ENCODE data around the gene CPSF4L. TPM values are rescaled to one million over a fixed set of nuclear protein-coding genes. Genes with fewer than 3 reads are reported as not detected.
A peak's percentile ranks its signal among the peaks of the same experiment; 100 is the strongest.

The CPSF4L gene
- polyA plus RNA-seq, 1 experiment, result not detected

DNA sequence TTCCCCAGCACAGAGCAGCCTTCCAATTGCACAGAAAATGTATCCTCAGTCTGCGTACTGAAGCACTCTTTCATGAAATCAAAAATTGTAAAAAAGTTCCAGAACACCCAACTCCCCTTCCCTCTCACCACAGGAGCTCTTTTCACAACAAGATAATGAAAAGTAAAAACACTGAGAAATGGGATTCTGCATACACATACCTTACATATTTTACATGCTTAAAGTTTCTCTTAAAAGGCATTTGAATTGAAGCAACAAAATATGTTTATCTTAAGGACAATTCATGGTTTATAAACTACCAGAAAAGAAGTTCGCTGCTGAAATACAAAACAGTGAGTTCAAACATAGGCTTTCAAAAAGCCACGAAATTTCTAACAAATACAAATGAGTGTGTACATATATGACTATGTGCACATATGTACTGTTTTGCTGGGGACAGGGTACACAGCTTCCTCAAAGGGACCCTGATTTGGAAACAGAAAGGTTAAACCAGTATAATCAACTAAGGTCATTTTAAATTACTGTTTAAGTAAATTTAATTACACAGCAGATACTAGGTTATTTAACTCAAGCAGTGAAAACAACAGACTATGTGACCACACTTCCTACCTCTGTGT lies 35.0 kb downstream of the CPSF4L start:
- POLR2A ChIA-PET, result no interaction called here
- Histone ChIP-seq H3K4me3 (ENCODE audit: low read depth, low read length) (peak overlapping the region; percentile 39), H3K27ac (ENCODE audit: low read depth, low read length) (peak overlapping the region; percentile 65), H3K27me3 (ENCODE audit: control insufficient read depth, insufficient read depth, low read length) (no peaks in the 10 kb centered on the region), H3K9me3 (ENCODE audit: control insufficient read depth, insufficient read depth, low read length) (no peaks in the 10 kb centered on the region)
- CTCF ChIA-PET, result interaction anchor here (1.0 to 5.4 kb wide), 8 partner anchors 29 to 670 kb away, joined by 3 to 36 read pairs (median 5); partner anchors contain the start of gene COG1
- no peak for DNase-seq (ENCODE audit: low read depth, low spot score)
- TF ChIP-seq CTCF (IDR thresholded peaks at IDR 0.05; ENCODE audit: low read depth, low read length), result no peak

DNA sequence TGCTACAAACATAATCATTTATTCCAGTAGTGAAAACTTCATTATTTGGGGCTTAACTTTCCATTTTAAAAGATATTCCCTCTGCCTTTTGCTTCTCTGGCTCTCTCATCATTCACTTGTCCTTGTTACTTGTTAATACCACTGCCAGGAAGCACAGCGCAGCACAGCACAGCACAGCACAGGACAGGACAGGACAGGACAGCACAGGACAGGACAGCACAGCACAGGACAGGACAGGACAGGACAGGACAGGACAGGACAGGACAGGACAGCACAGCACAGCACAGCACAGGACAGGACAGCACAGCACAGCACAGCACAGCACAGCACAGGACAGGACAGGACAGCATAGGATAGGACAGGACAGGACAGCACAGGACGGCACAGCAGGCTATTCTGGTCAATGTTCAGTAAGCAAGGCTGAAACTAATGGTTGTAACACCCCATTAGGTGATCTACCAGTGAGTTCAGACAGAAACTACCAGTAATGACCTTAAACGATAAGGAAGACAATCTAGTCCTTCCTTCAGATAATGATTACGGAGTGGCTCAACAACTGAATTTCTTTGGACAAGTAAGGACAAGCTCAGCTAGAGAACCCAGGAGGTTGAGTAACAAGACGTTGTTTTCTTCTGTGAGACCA lies 36.9 kb downstream of the CPSF4L start:
- Histone ChIP-seq H3K27ac (ENCODE audit: low read depth, low read length) (no peak overlapping the region), H3K4me3 (ENCODE audit: low read depth, low read length) (no peak overlapping the region), H3K9me3 (ENCODE audit: control insufficient read depth, insufficient read depth, low read length) (no peaks in the 10 kb centered on the region), H3K27me3 (ENCODE audit: control insufficient read depth, insufficient read depth, low read length) (no peaks in the 10 kb centered on the region)
- no peak for TF ChIP-seq CTCF (IDR thresholded peaks at IDR 0.05; ENCODE audit: low read depth, low read length)
- CTCF ChIA-PET, result interaction anchor here (1.1 kb wide), 1 partner anchor 500 kb away, joined by 4 read pairs; no protein-coding TSS in a partner anchor
- POLR2A ChIA-PET, result interaction anchor here (0.6 kb wide), 1 partner anchor 89 kb away, joined by 7 read pairs; no protein-coding TSS in a partner anchor
- no peak for DNase-seq (ENCODE audit: low read depth, low spot score)

GRCh38 chr17:73224237-73224636 lies 37.4 kb downstream of the CPSF4L start:
- TF ChIP-seq CTCF (IDR thresholded peaks at IDR 0.05; ENCODE audit: low read depth, low read length), result no peak
- POLR2A ChIA-PET, result interaction anchor here (0.6 kb wide), 1 partner anchor 90 kb away, joined by 7 read pairs; no protein-coding TSS in a partner anchor
- H3K27me3 ChIP-seq (ENCODE audit: control insufficient read depth, insufficient read depth, low read length), result no peaks in the 10 kb centered on the region
- CTCF ChIA-PET, result interaction anchor here (1.1 kb wide), 1 partner anchor 499 kb away, joined by 4 read pairs; no protein-coding TSS in a partner anchor
- no peak overlapping the region for H3K4me3 ChIP-seq (ENCODE audit: low read depth, low read length)
- no peak overlapping the region for H3K27ac ChIP-seq (ENCODE audit: low read depth, low read length)
- no peak for DNase-seq (ENCODE audit: low read depth, low spot score)
- H3K9me3 ChIP-seq (ENCODE audit: control insufficient read depth, insufficient read depth, low read length), result no peaks in the 10 kb centered on the region

DNA sequence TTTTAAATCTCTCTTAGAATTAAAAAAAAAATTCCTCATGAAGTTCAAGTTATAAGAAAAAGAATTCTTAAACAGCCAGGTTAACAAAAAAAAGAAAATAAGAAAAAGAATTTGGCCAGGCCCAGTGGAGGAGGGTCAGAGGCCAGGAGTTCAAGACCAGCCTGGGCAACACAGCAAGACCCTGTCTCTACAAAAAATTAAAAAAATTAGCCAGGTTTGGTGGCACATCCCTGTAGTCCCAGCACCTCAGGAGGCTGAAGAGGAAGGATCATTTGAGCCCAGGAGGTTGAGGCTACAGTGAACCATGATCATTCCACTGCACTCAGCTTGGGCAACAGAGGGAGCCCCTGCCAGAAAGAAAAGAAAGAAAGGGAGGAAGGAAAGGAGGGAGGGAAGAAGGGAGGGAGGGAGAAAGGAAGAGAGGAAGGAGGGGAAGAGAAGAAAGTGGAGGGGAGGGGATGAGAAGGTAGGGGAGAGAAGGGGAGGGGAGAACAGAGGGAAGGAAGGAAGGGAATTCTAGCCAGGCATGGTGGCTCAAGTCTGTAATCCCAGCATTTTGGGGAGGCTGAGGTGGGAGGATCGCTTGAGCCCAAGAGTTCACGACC lies 38.0 kb downstream of the CPSF4L start:
- H3K27me3 ChIP-seq (ENCODE audit: control insufficient read depth, insufficient read depth, low read length), result no peaks in the 10 kb centered on the region
- no peak for TF ChIP-seq CTCF (IDR thresholded peaks at IDR 0.05; ENCODE audit: low read depth, low read length)
- CTCF ChIA-PET, result interaction anchor here (1.1 to 1.5 kb wide), 2 partner anchors 12 to 499 kb away, joined by 4 to 7 read pairs; no protein-coding TSS in a partner anchor
- POLR2A ChIA-PET, result interaction anchor here (0.6 kb wide), 1 partner anchor 91 kb away, joined by 7 read pairs; no protein-coding TSS in a partner anchor
- DNase-seq (ENCODE audit: low read depth, low spot score), result no peak
- no peak overlapping the region for H3K27ac ChIP-seq (ENCODE audit: low read depth, low read length)
- no peaks in the 10 kb centered on the region for H3K9me3 ChIP-seq (ENCODE audit: control insufficient read depth, insufficient read depth, low read length)
- no peak overlapping the region for H3K4me3 ChIP-seq (ENCODE audit: low read depth, low read length)
